ENCODE measurements around the gene ORC4.

- TF ChIP-seq CTCF (conservative IDR thresholded peaks at IDR 0.05 in 1 of 2, IDR thresholded peaks at IDR 0.05 in 1 of 2; ENCODE audit: extremely low read depth in 1 of 2, insufficient read depth in 1 of 2, low read depth in 1 of 2, low read length in 2 of 2) (no peak), EZH2 (IDR thresholded peaks at IDR 0.05; ENCODE audit: borderline replicate concordance, low read length) (no peak)
These were observed 103.8 kb downstream of the ORC4 start for GRCh38 chr2:147916723-147917122.

Data from mammary epithelial cell (primary cell).